GM12878 (cell line): Measurements from ENCODE around the gene CASP6. TPM values are rescaled to one million over a fixed set of nuclear protein-coding genes. Genes with fewer than 3 reads are reported as not detected.
A peak's percentile ranks its signal among the peaks of the same experiment; 100 is the strongest.

Experiments used
- ATAC-seq: fragments of 200-7000 bp; cut with Tn5 transposase; 3 replicates; pipeline ENCODE4 v1.9.1; 2020; ENCODE audit warnings: mild to moderate bottlenecking, moderate library complexity
- BruUV-seq: library from RNA; stranded (reverse); fragments of 400-500 nt; replicated peaks from 2 replicates; lab custom pipeline; 2021; lab: Mats Ljungman, UMichigan
- CTCF ChIA-PET: fragments of 300-600 bp; sonication (Branson Sonifier 250); formaldehyde crosslinking; extraction: SDS; loops from one replicate; lab custom pipeline; 2021; ENCODE audit warnings: inconsistent platforms; lab: Yijun Ruan, JAX
- POLR2A ChIA-PET: fragments of 350-600 bp; formaldehyde crosslinking; extraction: SDS; loops from one replicate; lab custom pipeline; 2021; ENCODE audit warnings: inconsistent platforms; lab: Charles Lee
- RAD21 ChIA-PET: fragments of 300-600 bp; sonication (Branson Sonifier 250); formaldehyde crosslinking; loops from one replicate; lab custom pipeline; 2023; ENCODE audit warnings: antibody characterized with exemption; ENCODE audit not compliant: unreplicated experiment; lab: Charles Lee
- SMC1A ChIA-PET: fragments of 300-600 bp; sonication (Branson Sonifier 250); formaldehyde crosslinking; loops from one replicate; lab custom pipeline; 2023; ENCODE audit not compliant: unreplicated experiment, uncharacterized antibody; lab: Charles Lee
- DNase-seq: peaks from one replicate; pipeline ENCODE4 v3.0.0-alpha.2; 2011; ENCODE audit warnings: low read depth, low spot score
- FAIRE-seq: peaks from 3 replicates; lab custom pipeline; 2011; peaks lifted over from hg19 to GRCh38; lab: Jason Lieb, UNC
- H2AFZ ChIP-seq: 2 replicates; pipeline ENCODE4 v1.6.0; 2011; ENCODE audit warnings: low read depth, low read length, control low read depth; ENCODE audit not compliant: control insufficient read depth
- H3K27ac ChIP-seq: 2 replicates; pipeline ENCODE4 v1.5.1; 2011; ENCODE audit warnings: control low read depth; ENCODE audit not compliant: control insufficient read depth, insufficient read depth
- H3K27me3 ChIP-seq, 2 experiments: replicated peaks in 1 of 2; 2 replicates each; pipeline versions ENCODE4 v1.6.0 to v1.6.1; 2011; ENCODE audit warnings: low read length in 1 of 2; ENCODE audit not compliant: control insufficient read depth in 2 of 2, insufficient read depth in 2 of 2
- H3K36me3 ChIP-seq, 2 experiments: 2 replicates each; pipeline ENCODE4 v1.5.1; 2011; ENCODE audit warnings: low read length in 1 of 2; ENCODE audit not compliant: control insufficient read depth in 2 of 2, insufficient read depth in 2 of 2
- H3K4me1 ChIP-seq: 2 replicates; pipeline ENCODE4 v1.6.1; 2011; ENCODE audit warnings: mild to moderate bottlenecking, low read length, moderate library complexity, mixed read lengths; ENCODE audit not compliant: control insufficient read depth, insufficient read depth
- H3K4me2 ChIP-seq: 2 replicates; pipeline ENCODE4 v1.6.0; 2011; ENCODE audit warnings: control low read depth; ENCODE audit not compliant: control insufficient read depth, insufficient read depth
- H3K4me3 ChIP-seq: fragments of 200-600 bp; sonication (generic); 2 replicates; pipeline ENCODE4 v1.5.1; 2016
- H3K79me2 ChIP-seq: 2 replicates; pipeline ENCODE4 v1.6.0; 2011; ENCODE audit warnings: low read length; ENCODE audit not compliant: control insufficient read depth, insufficient read depth
- H3K9ac ChIP-seq: 2 replicates; pipeline ENCODE4 v1.8.0; 2011; ENCODE audit warnings: low read length, control low read depth, mixed read lengths; ENCODE audit not compliant: control insufficient read depth, insufficient read depth
- H3K9me3 ChIP-seq: replicated peaks from 3 replicates; pipeline ENCODE4 v1.5.1; 2011; ENCODE audit warnings: mild to moderate bottlenecking, low read length; ENCODE audit not compliant: control insufficient read depth, insufficient read depth
- H4K20me1 ChIP-seq: 2 replicates; pipeline ENCODE4 v1.6.0; 2011; ENCODE audit not compliant: control insufficient read depth, insufficient read depth
- CTCF ChIP-seq, 3 experiments: IDR thresholded peaks in 2 of 3; conservative IDR thresholded peaks in 1 of 3; 2 replicates each; pipeline ENCODE4 v1.5.1; 2011; ENCODE audit warnings: low read depth in 3 of 3, low read length in 3 of 3, mild to moderate bottlenecking in 3 of 3, control low read depth in 2 of 3, moderate library complexity in 2 of 3, inconsistent platforms in 1 of 3, mixed read lengths in 1 of 3; ENCODE audit not compliant: control insufficient read depth in 2 of 3, insufficient read depth in 1 of 3; ENCODE audit errors: extremely low read depth in 1 of 3
- EGR1 ChIP-seq, 2 experiments: IDR thresholded peaks; 1 replicate in 1 of 2; 2 replicates in 1 of 2; pipeline ENCODE4 v1.6.1; 2011 to 2012; ENCODE audit warnings: low read depth in 2 of 2, low read length in 2 of 2, borderline replicate concordance in 1 of 2, mild to moderate bottlenecking in 1 of 2, moderate library complexity in 1 of 2
- KDM1A ChIP-seq: fragments of 200-600 bp; sonication (generic); IDR thresholded peaks from 2 replicates; pipeline ENCODE4 v1.6.1; 2016; ENCODE audit warnings: borderline replicate concordance
- RAD21 ChIP-seq: IDR thresholded peaks from 2 replicates; pipeline ENCODE4 v1.6.1; 2011; ENCODE audit warnings: mild to moderate bottlenecking, low read depth, low read length, moderate library complexity; ENCODE audit not compliant: insufficient read depth
- RAD51 ChIP-seq: fragments of 450-650 bp; IDR thresholded peaks from 2 replicates; pipeline ENCODE4 v1.6.1; 2016; ENCODE audit warnings: moderate library complexity, mild to moderate bottlenecking, inconsistent platforms
- SP1 ChIP-seq: IDR thresholded peaks from one replicate; pipeline ENCODE4 v1.6.1; 2011; ENCODE audit warnings: low read depth, low read length
- STAT3 ChIP-seq: IDR thresholded peaks from 2 replicates; pipeline ENCODE4 v1.6.1; 2011; ENCODE audit warnings: low read depth, low read length, improper control_type of control experiment
- TBL1XR1 ChIP-seq: IDR thresholded peaks from 2 replicates; pipeline ENCODE4 v1.6.1; 2012; ENCODE audit warnings: low read depth, low read length, improper control_type of control experiment
- WGBS: methylation state at CpG from one replicate; pipeline ENCODE4 v1.1.6; 2016; ENCODE audit warnings: low lambda C conversion rate; ENCODE audit not compliant: insufficient replicate concordance, insufficient coverage; ENCODE audit errors: missing lambda C conversion rate; 5-methylcytosine and 5-hydroxymethylcytosine counted together
- in situ Hi-C: fragments of 300-500 bp; cut with MboI; formaldehyde crosslinking; loops from 9 replicates; pipeline ENCODE4 v1.14.3; 2018; ENCODE audit warnings: mixed read lengths
- intact Hi-C: fragments of 100-400 bp; cut with micrococcal nuclease; formaldehyde crosslinking; loops from one replicate; pipeline ENCODE4 v1.14.2; 2022; ENCODE audit not compliant: unreplicated experiment
- polyA plus RNA-seq, 11 experiments: library from polyadenylated mRNA; depleted of rRNA in 4 of 11; unstranded in 6 of 11; stranded (reverse) in 5 of 11; fragments of >200 nt; fragmentation: Nextera tagmentation in 4 of 11; fragmentation: Illumina TruSeq in 1 of 11; extraction: Ambion mirVana in 4 of 11; extraction: Trizol in 1 of 11; gene quantifications; 1 replicate in 1 of 11; 2 replicates in 10 of 11; pipeline versions ENCODE4 v1.2.1 to v1.2.3, GENCODE V29; 2011 to 2016; ENCODE audit warnings: inconsistent platforms in 2 of 11, missing spikeins in 2 of 11, low read depth in 1 of 11
- total RNA-seq, 4 experiments: library from RNA; depleted of rRNA in 3 of 4; stranded (reverse); fragments of >200 nt in 3 of 4; fragmentation: Illumina TruSeq in 1 of 4; extraction: Trizol in 1 of 4; gene quantifications; 2 replicates each; pipeline versions ENCODE4 v1.2.1 to v1.2.3, GENCODE V29; 2013 to 2021

The CASP6 gene
- total and polyA plus RNA-seq, 10 of the 15 experiments (the other 5 are each of a cell fraction or from before 2014, with no cell fraction given), result 20.0 to 66.8 (median 30.8) TPM

- BruUV-seq, result no TSS peak
- no peaks in the 10 kb centered on the region for H3K36me3 ChIP-seq
- SMC1A ChIA-PET, result interaction anchor here (0.6 to 2.1 kb wide), 6 partner anchors 24 to 301 kb away, joined by 3 to 6 read pairs (median 4); partner anchors contain the start of gene CASP6
- no peaks in the 10 kb centered on the region for H3K79me2 ChIP-seq
- no peaks in the 10 kb centered on the region for H3K27me3 ChIP-seq
- WGBS, result 96% methylated on average over 1 of the region's 1 CpG
- DNase-seq (no peak), FAIRE-seq (no peak), ATAC-seq (peak; percentile 53)
- H3K27ac ChIP-seq, result no peak overlapping the region
- no peak overlapping the region for H3K9ac ChIP-seq
- H2AFZ ChIP-seq, result no peak overlapping the region
- CTCF ChIA-PET, result interaction anchor here (0.7 to 1.4 kb wide), 4 partner anchors 9 to 302 kb away, joined by 3 to 6 read pairs (median 4); no protein-coding TSS in a partner anchor
- H3K4me1 ChIP-seq, result no peaks in the 10 kb centered on the region
- no peaks in the 10 kb centered on the region; the same call in 2 of the 3 replicates for H3K9me3 ChIP-seq
- POLR2A ChIA-PET, result no interaction called here
- in situ Hi-C loops (no loop called here), intact Hi-C loops (no loop called here)
- RAD21 ChIA-PET, result interaction anchor here (1.3 kb wide), 1 partner anchor 301 kb away, joined by 4 read pairs; no protein-coding TSS in a partner anchor
- no peak overlapping the region for H3K4me2 ChIP-seq
- TF ChIP-seq EGR1 (IDR thresholded peaks at IDR 0.05; ENCODE audit: borderline replicate concordance in 1 of 2, low read depth in 2 of 2, low read length in 2 of 2) (no peak), SP1 (no peak), RAD51 (no peak), KDM1A (no peak), STAT3 (no peak), CTCF (IDR thresholded peaks at IDR 0.05 in 2 of 3, conservative IDR thresholded peaks at IDR 0.05 in 1 of 3; ENCODE audit: control insufficient read depth in 2 of 3, extremely low read depth in 1 of 3, insufficient read depth in 1 of 3, low read depth in 3 of 3, low read length in 3 of 3) (peak in 1 of 3 experiments; percentile 36; a peak in 1 of 6 replicates), RAD21 (peak; percentile 18; the same call in 1 of the 2 replicates), TBL1XR1 (no peak)
- no peaks in the 10 kb centered on the region for H4K20me1 ChIP-seq
- no peak overlapping the region for H3K4me3 ChIP-seq
Measured at GRCh38 chr4:109676886-109677285, 26.4 kb downstream of the CASP6 start.
